Pancreas (tissue), 10 donors: ENCODE measurements around the gene ZNF462. TPM values are rescaled to one million over a fixed set of nuclear protein-coding genes. Genes with fewer than 3 reads are reported as not detected.

Experiments used
- ATAC-seq, 4 donors: fragments of 200-7000 bp; cut with Tn5 transposase; one replicate each; pipeline versions ENCODE4 v1.8.0 to v1.9.1; 2020; ENCODE audit warnings: mild to moderate bottlenecking in 4 of 4, moderate library complexity in 4 of 4
- DNase-seq, 6 donors: peaks; one replicate each; pipeline ENCODE4 v3.0.0-alpha.2; 2020
- FAIRE-seq: peaks from 2 replicates; lab custom pipeline; 2012; peaks lifted over from hg19 to GRCh38; lab: Jason Lieb, UNC
- H3K27ac ChIP-seq, 4 donors: fragments of 200-600 bp; sonication (generic); 1 replicate in 3 of 4; 2 replicates in 1 of 4; pipeline versions ENCODE4 v1.5.0 to v1.8.0; 2020
- H3K27me3 ChIP-seq, 4 donors: fragments of 200-600 bp; one replicate each; pipeline ENCODE4 v1.8.0; 2021
- H3K36me3 ChIP-seq, 3 donors: fragments of 200-600 bp; sonication (generic) in 1 of 3; one replicate each; pipeline versions ENCODE4 v1.5.0 to v1.8.0; 2020 to 2021
- H3K4me1 ChIP-seq, 3 donors: fragments of 200-600 bp; one replicate each; pipeline ENCODE4 v1.8.0; 2021
- H3K4me3 ChIP-seq, 4 donors: fragments of 200-600 bp; sonication (generic) in 2 of 4; one replicate each; pipeline versions ENCODE4 v1.5.0 to v1.8.0; 2020 to 2021
- H3K9me3 ChIP-seq, 4 donors: fragments of 200-600 bp; one replicate each; pipeline ENCODE4 v1.8.0; 2021
- WGBS, 2 donors: extraction: QIAGEN DNeasy Blood & Tissue Kit; methylation state at CpG; one replicate each; pipeline ENCODE4 v1.1.7; 2013; 5-methylcytosine and 5-hydroxymethylcytosine counted together
- intact Hi-C, 3 donors: fragments of 100-400 bp; cut with DNase I; formaldehyde crosslinking; loops; one replicate each; pipeline versions ENCODE4 v1.11.1 to v1.14.2; 2022
- polyA plus RNA-seq, 2 donors: library from polyadenylated mRNA; stranded (reverse); fragments of 200-250 nt; gene quantifications; one replicate each; pipeline ENCODE4 v1.2.3, GENCODE V29; 2013
- total RNA-seq, 6 donors: library from RNA; stranded (reverse); fragmentation: NEBNext Ultra II Directional in 4 of 6; extraction: Animal tissue kit (Norgen Biotek cat#: 25700) in 4 of 6; gene quantifications; one replicate each; pipeline versions ENCODE4 v1.2.1 to v1.2.4, GENCODE V29; 2021 to 2023
- TF ChIP-seq, protein P1 (sequence below), 4 donors: fragments of 200-600 bp; sonication (generic) in 3 of 4; IDR thresholded peaks; one replicate each; pipeline versions ENCODE4 v1.5.0 to v1.8.0; 2021; ENCODE audit warnings: antibody characterized with exemption in 4 of 4
- donor health status: healthy with polysubstance abuse.
- donor health status: DM: no; HTN: no; CAD: no; lungs with moderate emphysema.
- donor health status: DM: no; HTN: no; CAD: no.
- donor health status: control.
- donor health status: control.
- donor health status: Bipolar disorder and iron deficiency.
- donor health status: DM: yes; HTN: yes; CAD: no.
- donor health status: DM: no; HTN: no; CAD: no.
- donor health status: DM: no; HTN: no; CAD: no.
- donor health status: DM: yes; HTN: yes; CAD: no.

The ZNF462 gene
- total and polyA plus RNA-seq, 8 donors: 1.6 to 12.6 (median 3.7) TPM

DNA sequence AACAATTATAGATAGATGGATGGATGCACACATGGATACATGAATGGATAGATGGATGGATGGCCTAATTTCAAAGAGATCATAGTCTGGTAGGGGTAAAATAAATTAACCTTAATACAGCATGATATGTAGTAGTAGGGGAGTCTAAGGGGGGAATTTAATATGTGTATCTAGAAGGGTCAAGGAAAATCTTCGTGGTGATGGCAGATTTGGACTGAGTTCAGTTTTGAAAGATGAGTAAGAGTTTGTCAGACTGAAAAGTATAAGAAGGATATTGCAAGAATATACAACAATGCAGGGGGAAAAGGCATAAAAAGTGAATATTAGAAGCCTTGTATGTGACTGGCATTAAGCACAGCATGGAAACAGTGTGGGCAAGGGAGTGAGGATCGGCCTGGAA is 98.7 kb downstream of the ZNF462 start:
- Histone ChIP-seq H3K36me3 (peaks cover 0 to 3% (median 0%) of the 10 kb centered on the region in 3 donors), H3K4me1 (no peaks in the 10 kb centered on the region), H3K27me3 (no peaks in the 10 kb centered on the region), H3K4me3 (no peak overlapping the region), H3K27ac (no peak overlapping the region), H3K9me3 (no peaks in the 10 kb centered on the region)
- 69 to 77% methylated on average over 2 of the region's 2 CpGs for WGBS, 2 donors
- FAIRE-seq (no peak), DNase-seq (no peak), ATAC-seq (no peak)
- intact Hi-C loops: no loop called here
- TF ChIP-seq, protein P1, sequence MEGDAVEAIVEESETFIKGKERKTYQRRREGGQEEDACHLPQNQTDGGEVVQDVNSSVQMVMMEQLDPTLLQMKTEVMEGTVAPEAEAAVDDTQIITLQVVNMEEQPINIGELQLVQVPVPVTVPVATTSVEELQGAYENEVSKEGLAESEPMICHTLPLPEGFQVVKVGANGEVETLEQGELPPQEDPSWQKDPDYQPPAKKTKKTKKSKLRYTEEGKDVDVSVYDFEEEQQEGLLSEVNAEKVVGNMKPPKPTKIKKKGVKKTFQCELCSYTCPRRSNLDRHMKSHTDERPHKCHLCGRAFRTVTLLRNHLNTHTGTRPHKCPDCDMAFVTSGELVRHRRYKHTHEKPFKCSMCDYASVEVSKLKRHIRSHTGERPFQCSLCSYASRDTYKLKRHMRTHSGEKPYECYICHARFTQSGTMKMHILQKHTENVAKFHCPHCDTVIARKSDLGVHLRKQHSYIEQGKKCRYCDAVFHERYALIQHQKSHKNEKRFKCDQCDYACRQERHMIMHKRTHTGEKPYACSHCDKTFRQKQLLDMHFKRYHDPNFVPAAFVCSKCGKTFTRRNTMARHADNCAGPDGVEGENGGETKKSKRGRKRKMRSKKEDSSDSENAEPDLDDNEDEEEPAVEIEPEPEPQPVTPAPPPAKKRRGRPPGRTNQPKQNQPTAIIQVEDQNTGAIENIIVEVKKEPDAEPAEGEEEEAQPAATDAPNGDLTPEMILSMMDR (IDR thresholded peaks at IDR 0.05): no peak

DNA sequence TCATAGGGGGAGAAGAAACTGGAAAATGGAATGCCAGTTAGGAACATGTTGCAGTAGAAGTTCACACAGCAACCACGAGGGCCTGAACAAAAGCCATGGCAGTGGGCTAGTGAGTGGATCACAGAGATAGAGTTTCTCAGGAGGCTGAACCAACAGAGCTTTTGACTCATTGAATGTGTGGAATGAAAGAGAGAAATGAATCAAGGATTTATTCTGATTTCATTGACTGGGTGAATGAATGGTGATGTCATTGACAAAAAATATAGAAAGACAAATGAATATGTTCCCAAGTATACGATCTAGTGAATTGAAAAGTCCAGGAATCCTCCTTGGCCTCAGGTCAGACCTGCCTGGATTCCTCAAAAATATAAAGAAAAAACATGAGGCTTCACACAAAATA is 99.2 kb downstream of the ZNF462 start:
- Histone ChIP-seq H3K9me3 (no peaks in the 10 kb centered on the region), H3K4me1 (no peaks in the 10 kb centered on the region), H3K27ac (no peak overlapping the region), H3K4me3 (no peak overlapping the region), H3K27me3 (no peaks in the 10 kb centered on the region), H3K36me3 (peaks cover 0 to 3% (median 0%) of the 10 kb centered on the region in 3 donors)
- intact Hi-C loops: no loop called here
- FAIRE-seq (no peak), ATAC-seq (no peak), DNase-seq (no peak)
- TF ChIP-seq, protein P1 (IDR thresholded peaks at IDR 0.05): no peak
- WGBS, 2 donors: 57 to 68% methylated on average over 2 of the region's 2 CpGs

DNA sequence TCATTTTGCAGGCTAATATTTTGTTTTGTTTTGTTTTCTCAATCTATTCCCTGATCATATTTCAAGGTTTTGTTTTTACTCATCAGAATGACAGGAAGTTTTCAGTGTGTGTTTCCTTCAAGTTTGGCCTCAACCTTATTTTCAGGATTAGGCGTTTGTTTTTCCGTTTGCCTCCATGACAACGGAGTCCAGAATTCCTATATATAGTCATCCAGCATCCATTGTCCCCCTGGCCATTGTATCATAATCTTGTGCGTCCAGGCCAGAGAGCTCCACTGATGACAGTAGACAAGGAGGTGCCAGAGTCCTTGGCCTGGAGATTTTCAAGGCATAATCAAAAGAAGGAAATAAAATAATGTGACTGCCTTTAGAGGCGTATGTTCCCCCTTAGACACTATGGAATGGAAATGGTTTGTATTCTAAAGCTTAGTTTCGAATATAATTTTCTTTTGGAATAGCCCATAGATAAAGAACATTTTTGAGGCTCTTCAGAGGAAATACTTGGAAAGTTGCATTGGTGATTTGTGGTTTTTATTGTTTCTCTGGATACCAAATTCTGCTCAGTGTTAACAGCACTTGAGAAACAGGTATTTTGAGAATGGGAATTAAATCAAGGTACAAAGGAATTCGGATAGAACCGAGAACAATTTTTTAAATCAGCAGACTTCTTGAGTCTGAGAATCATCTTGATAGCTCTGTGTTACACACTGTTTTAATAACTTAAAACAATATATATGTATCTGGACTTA is 99.8 kb downstream of the ZNF462 start:
- DNase-seq (no peak), FAIRE-seq (no peak), ATAC-seq (no peak)
- Histone ChIP-seq H3K9me3 (no peaks in the 10 kb centered on the region), H3K36me3 (peaks cover 0 to 3% (median 0%) of the 10 kb centered on the region in 3 donors), H3K27me3 (no peaks in the 10 kb centered on the region), H3K27ac (no peak overlapping the region), H3K4me1 (no peaks in the 10 kb centered on the region), H3K4me3 (no peak overlapping the region)
- TF ChIP-seq, protein P1 (IDR thresholded peaks at IDR 0.05): no peak
- WGBS, 2 donors: 68 to 77% methylated on average over 8 of the region's 8 CpGs
- intact Hi-C loops: no loop called here

DNA sequence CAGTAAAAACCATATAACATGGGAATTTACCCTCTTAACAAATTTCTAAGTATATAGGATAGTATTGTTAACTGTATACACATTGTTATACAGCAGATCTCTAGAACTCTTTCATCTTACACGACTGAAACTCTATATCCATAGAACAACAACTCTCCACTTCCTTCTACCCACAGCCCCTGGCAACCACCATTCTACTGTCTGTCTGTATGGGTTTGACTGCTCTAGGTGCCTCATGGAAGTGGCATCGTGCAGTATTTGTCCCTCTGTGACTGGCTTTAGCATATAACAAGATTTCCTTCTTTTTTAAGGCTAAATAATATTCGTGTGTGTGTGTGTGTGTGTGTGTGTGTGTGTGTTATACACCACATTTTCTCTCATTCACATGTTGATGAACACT is 100.7 kb downstream of the ZNF462 start:
- Histone ChIP-seq H3K9me3 (no peaks in the 10 kb centered on the region), H3K4me3 (no peak overlapping the region), H3K27me3 (no peaks in the 10 kb centered on the region), H3K36me3 (peaks cover 0 to 3% (median 0%) of the 10 kb centered on the region in 3 donors), H3K4me1 (no peaks in the 10 kb centered on the region), H3K27ac (no peak overlapping the region)
- no peak for DNase-seq
- intact Hi-C loops: no loop called here
- no peak for FAIRE-seq
- no peak for ATAC-seq
- TF ChIP-seq, protein P1 (IDR thresholded peaks at IDR 0.05): no peak
- 53 to 63% methylated on average over 3 of the region's 3 CpGs for WGBS, 2 donors

DNA sequence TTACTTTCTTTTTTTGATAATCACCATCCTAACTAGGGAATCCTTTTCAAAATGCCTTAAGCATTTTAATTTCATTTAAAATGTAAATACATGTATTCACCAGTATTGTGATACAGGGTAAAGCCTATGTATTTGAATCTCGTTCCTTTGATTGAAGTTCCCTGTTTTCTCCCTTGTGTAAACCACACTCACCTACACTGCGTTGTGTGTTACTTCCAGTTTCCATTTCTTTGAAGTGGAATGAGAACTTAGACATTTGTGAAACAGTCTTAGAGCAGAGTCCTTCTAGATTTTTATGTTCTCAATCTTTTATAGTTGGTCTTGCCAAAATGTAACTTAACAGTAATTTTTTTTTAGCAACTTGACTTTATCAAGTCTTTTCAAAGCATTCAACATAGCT is 101.4 kb downstream of the ZNF462 start:
- Histone ChIP-seq H3K27me3 (no peaks in the 10 kb centered on the region), H3K4me1 (no peaks in the 10 kb centered on the region), H3K9me3 (no peaks in the 10 kb centered on the region), H3K4me3 (no peak overlapping the region), H3K27ac (no peak overlapping the region), H3K36me3 (peaks cover 0 to 3% (median 0%) of the 10 kb centered on the region in 3 donors)
- DNase-seq: no peak
- ATAC-seq: no peak
- intact Hi-C loops: no loop called here
- WGBS, 2 donors: 62 to 84% methylated on average over 2 of the region's 2 CpGs
- TF ChIP-seq, protein P1 (IDR thresholded peaks at IDR 0.05): no peak
- no peak for FAIRE-seq
